C4-2B (cell line): ENCODE data around the gene POU2F1.

Experiments used
- ZFX ChIP-seq: fragments of 450-650 bp; IDR thresholded peaks from 2 replicates; pipeline ENCODE4 v1.6.1; 2017
- TF ChIP-seq, protein P1 (sequence below): fragments of 450-650 bp; conservative IDR thresholded peaks from 2 replicates; pipeline ENCODE4 v1.5.1; 2017; ENCODE audit warnings: mild to moderate bottlenecking

DNA sequence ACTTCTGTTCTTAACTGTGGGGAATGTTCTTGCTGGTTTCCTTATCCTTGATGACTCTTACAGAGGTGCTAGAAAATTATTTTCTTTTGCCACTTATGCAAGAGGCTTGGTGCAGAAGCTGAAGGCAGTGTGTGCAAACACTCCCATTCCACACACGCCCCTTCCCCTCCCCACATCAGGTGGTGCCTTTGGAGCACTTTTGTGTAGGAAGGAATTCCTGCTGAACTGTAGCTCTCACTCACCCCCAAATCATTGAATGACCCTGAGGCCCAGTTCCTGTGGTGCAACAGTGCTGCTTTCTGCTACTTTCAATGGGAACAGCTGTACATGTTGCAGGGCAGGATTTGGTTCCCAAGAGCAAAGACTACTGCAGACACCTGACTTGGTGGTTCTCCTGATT, 195.8 kb downstream of the POU2F1 start:
- TF ChIP-seq, protein P1, sequence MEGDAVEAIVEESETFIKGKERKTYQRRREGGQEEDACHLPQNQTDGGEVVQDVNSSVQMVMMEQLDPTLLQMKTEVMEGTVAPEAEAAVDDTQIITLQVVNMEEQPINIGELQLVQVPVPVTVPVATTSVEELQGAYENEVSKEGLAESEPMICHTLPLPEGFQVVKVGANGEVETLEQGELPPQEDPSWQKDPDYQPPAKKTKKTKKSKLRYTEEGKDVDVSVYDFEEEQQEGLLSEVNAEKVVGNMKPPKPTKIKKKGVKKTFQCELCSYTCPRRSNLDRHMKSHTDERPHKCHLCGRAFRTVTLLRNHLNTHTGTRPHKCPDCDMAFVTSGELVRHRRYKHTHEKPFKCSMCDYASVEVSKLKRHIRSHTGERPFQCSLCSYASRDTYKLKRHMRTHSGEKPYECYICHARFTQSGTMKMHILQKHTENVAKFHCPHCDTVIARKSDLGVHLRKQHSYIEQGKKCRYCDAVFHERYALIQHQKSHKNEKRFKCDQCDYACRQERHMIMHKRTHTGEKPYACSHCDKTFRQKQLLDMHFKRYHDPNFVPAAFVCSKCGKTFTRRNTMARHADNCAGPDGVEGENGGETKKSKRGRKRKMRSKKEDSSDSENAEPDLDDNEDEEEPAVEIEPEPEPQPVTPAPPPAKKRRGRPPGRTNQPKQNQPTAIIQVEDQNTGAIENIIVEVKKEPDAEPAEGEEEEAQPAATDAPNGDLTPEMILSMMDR: no peak
- TF ChIP-seq ZFX: no peak
